IPS DF 6.9 (cell line): ENCODE data around the gene ZNF232.
"Not testable (repeated sequence)": the region's sequence is repeated elsewhere in the genome, so short reads cannot be mapped to it uniquely, and the experiment has no call there.

Experiments
- DNase-seq: peaks from one replicate; pipeline ENCODE4 v3.0.0-alpha.2; 2013; ENCODE audit warnings: low read depth, low spot score
- H3K27ac ChIP-seq: one replicate; pipeline ENCODE4 v1.5.1; 2013; ENCODE audit warnings: low read length, control low read depth
- H3K27me3 ChIP-seq: 2 replicates; pipeline ENCODE4 v1.6.1; 2013; ENCODE audit warnings: mild to moderate bottlenecking, low read length; ENCODE audit not compliant: control insufficient read depth, insufficient read depth
- H3K36me3 ChIP-seq: 2 replicates; pipeline ENCODE4 v1.6.1; 2013; ENCODE audit warnings: low read length; ENCODE audit not compliant: control insufficient read depth, insufficient read depth
- H3K4me1 ChIP-seq: 2 replicates; pipeline ENCODE4 v1.6.1; 2013; ENCODE audit warnings: low read length; ENCODE audit not compliant: control insufficient read depth, insufficient read depth
- H3K4me3 ChIP-seq: 2 replicates; pipeline ENCODE4 v1.5.1; 2013; ENCODE audit warnings: mild to moderate bottlenecking, low read length
- H3K9me3 ChIP-seq: 2 replicates; pipeline ENCODE4 v1.6.1; 2013; ENCODE audit warnings: low read length, inconsistent platforms; ENCODE audit not compliant: control insufficient read depth, insufficient read depth
- WGBS: extraction: QIAGEN DNeasy Blood & Tissue Kit; methylation state at CpG from one replicate; pipeline ENCODE4 v1.1.7; 2013; ENCODE audit warnings: mixed read lengths, missing lambda C conversion rate; ENCODE audit not compliant: insufficient read length, insufficient coverage; 5-methylcytosine and 5-hydroxymethylcytosine counted together

ZNF232 gene

GRCh38 chr17:5135726-5136579, 24.3 kb upstream of the ZNF232 start:
- no CpG with 5 or more reads among the region's 14 CpGs for WGBS
- H3K27me3 ChIP-seq = no peaks in the 10 kb centered on the region
- no peak overlapping the region for H3K4me3 ChIP-seq
- DNase-seq = no peak
- H3K36me3 ChIP-seq = no peaks in the 10 kb centered on the region
- no peak overlapping the region for H3K27ac ChIP-seq
- no peaks in the 10 kb centered on the region for H3K9me3 ChIP-seq
- H3K4me1 ChIP-seq = no peaks in the 10 kb centered on the region

GRCh38 chr17:5135131-5135712, 23.5 kb upstream of the ZNF232 start:
- H3K4me1 ChIP-seq, H3K27ac ChIP-seq, DNase-seq, H3K27me3 ChIP-seq, H3K4me3 ChIP-seq, H3K9me3 ChIP-seq, H3K36me3 ChIP-seq: not testable (repeated sequence)
- no CpG with 5 or more reads among the region's 8 CpGs for WGBS

GRCh38 chr17:5134571-5134970, 22.9 kb upstream of the ZNF232 start:
- not testable (repeated sequence) for H3K36me3 ChIP-seq, H3K4me3 ChIP-seq, H3K27ac ChIP-seq, DNase-seq, H3K9me3 ChIP-seq, H3K27me3 ChIP-seq, H3K4me1 ChIP-seq
- WGBS = no CpG with 5 or more reads among the region's 11 CpGs

- not testable (repeated sequence) for H3K27ac ChIP-seq, H3K9me3 ChIP-seq, H3K4me1 ChIP-seq, H3K27me3 ChIP-seq, H3K4me3 ChIP-seq, H3K36me3 ChIP-seq, DNase-seq
- WGBS = no CpG with 5 or more reads among the region's 8 CpGs
These were observed 22.3 kb upstream of the ZNF232 start for GRCh38 chr17:5133961-5134360.

- Histone ChIP-seq H3K9me3 (no peaks in the 10 kb centered on the region), H3K4me1 (no peaks in the 10 kb centered on the region), H3K4me3 (no peak overlapping the region), H3K27ac (no peak overlapping the region), H3K36me3 (no peaks in the 10 kb centered on the region), H3K27me3 (no peaks in the 10 kb centered on the region)
- DNase-seq = no peak
- WGBS = no CpG with 5 or more reads among the region's 8 CpGs
These were observed 21.6 kb upstream of the ZNF232 start for GRCh38 chr17:5133311-5133710.

- not testable (repeated sequence) for H3K4me1 ChIP-seq, H3K27me3 ChIP-seq, H3K9me3 ChIP-seq, DNase-seq, H3K4me3 ChIP-seq, H3K27ac ChIP-seq, H3K36me3 ChIP-seq
- WGBS = no CpG with 5 or more reads among the region's 15 CpGs
These were observed 21.0 kb upstream of the ZNF232 start for GRCh38 chr17:5132503-5133225.

- H3K36me3 ChIP-seq, H3K9me3 ChIP-seq, H3K4me3 ChIP-seq, H3K27ac ChIP-seq, H3K27me3 ChIP-seq, H3K4me1 ChIP-seq, DNase-seq: not testable (repeated sequence)
- WGBS = no CpG with 5 or more reads among the region's 16 CpGs
These were observed 20.3 kb upstream of the ZNF232 start for GRCh38 chr17:5131799-5132502.

GRCh38 chr17:5131146-5131715, 19.6 kb upstream of the ZNF232 start:
- no peak for DNase-seq
- no peaks in the 10 kb centered on the region for H3K36me3 ChIP-seq

GRCh38 chr17:5130687-5131086, 19.0 kb upstream of the ZNF232 start:
- H3K4me1 ChIP-seq, H3K27me3 ChIP-seq, H3K27ac ChIP-seq, H3K4me3 ChIP-seq, DNase-seq, H3K9me3 ChIP-seq, H3K36me3 ChIP-seq: not testable (repeated sequence)
- WGBS = no CpG with 5 or more reads among the region's 5 CpGs

More at GRCh38 chr17:5131146-5131715, 19.6 kb upstream of the ZNF232 start:
- WGBS = no CpG with 5 or more reads among the region's 7 CpGs
- no peaks in the 10 kb centered on the region for H3K4me1 ChIP-seq
- no peaks in the 10 kb centered on the region for H3K27me3 ChIP-seq
- no peak overlapping the region for H3K27ac ChIP-seq
- no peak overlapping the region for H3K4me3 ChIP-seq
- no peaks in the 10 kb centered on the region for H3K9me3 ChIP-seq

GRCh38 chr17:5130261-5130660, 18.6 kb upstream of the ZNF232 start:
- not testable (repeated sequence) for H3K27me3 ChIP-seq, H3K27ac ChIP-seq, DNase-seq, H3K9me3 ChIP-seq, H3K36me3 ChIP-seq, H3K4me1 ChIP-seq, H3K4me3 ChIP-seq
- WGBS = no CpG with 5 or more reads among the region's 10 CpGs
